ENCODE data around the gene KDM6A.

DNA sequence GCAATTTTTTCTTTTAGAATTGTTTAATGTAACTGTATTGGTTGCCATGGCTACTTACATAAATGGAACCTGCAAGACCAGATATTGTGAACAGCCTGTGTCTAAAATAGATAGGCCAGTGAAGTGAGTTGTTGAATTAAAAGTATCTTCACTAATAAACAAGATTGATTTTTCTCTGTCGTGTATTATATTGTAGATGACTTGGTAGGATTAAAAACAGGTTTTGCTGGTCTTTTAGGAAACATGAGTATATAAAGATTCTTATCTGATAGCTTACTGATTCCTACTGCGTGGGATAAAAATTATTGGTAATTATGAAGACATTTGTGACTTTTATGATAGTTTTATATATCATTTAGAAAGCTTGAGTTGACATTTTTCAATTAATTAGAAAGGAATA, 162.1 kb downstream of the KDM6A start:
- no peak for TF ChIP-seq CTCF (IDR thresholded peaks at IDR 0.05)
- no peak for TF ChIP-seq MAX (CRISPR knock-in tag; IDR thresholded peaks at IDR 0.05)
- no peak for TF ChIP-seq GABPB1 (CRISPR knock-in tag; IDR thresholded peaks at IDR 0.05)
- TF ChIP-seq HMGA2 (CRISPR knock-in tag; IDR thresholded peaks at IDR 0.05) = no peak
- TF ChIP-seq CREM (CRISPR knock-in tag; IDR thresholded peaks at IDR 0.05) = no peak
- TF ChIP-seq, protein P1, sequence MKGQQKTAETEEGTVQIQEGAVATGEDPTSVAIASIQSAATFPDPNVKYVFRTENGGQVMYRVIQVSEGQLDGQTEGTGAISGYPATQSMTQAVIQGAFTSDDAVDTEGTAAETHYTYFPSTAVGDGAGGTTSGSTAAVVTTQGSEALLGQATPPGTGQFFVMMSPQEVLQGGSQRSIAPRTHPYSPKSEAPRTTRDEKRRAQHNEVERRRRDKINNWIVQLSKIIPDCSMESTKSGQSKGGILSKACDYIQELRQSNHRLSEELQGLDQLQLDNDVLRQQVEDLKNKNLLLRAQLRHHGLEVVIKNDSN (CRISPR knock-in tag; IDR thresholded peaks at IDR 0.05) = no peak
- TF ChIP-seq E2F5 (CRISPR knock-in tag; IDR thresholded peaks at IDR 0.05) = no peak
- TF ChIP-seq FOXP1 (CRISPR knock-in tag; IDR thresholded peaks at IDR 0.05; ENCODE audit: borderline replicate concordance) = no peak
- no peak for TF ChIP-seq ATF6 (CRISPR knock-in tag; IDR thresholded peaks at IDR 0.05)
- TF ChIP-seq, protein P2, sequence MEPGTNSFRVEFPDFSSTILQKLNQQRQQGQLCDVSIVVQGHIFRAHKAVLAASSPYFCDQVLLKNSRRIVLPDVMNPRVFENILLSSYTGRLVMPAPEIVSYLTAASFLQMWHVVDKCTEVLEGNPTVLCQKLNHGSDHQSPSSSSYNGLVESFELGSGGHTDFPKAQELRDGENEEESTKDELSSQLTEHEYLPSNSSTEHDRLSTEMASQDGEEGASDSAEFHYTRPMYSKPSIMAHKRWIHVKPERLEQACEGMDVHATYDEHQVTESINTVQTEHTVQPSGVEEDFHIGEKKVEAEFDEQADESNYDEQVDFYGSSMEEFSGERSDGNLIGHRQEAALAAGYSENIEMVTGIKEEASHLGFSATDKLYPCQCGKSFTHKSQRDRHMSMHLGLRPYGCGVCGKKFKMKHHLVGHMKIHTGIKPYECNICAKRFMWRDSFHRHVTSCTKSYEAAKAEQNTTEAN (CRISPR knock-in tag; IDR thresholded peaks at IDR 0.05) = no peak
- TF ChIP-seq CBFB (CRISPR knock-in tag; IDR thresholded peaks at IDR 0.05; ENCODE audit: low read depth) = no peak
- no peak for TF ChIP-seq SOX15 (CRISPR knock-in tag; IDR thresholded peaks at IDR 0.05)
- TF ChIP-seq MYBL2 (CRISPR knock-in tag; IDR thresholded peaks at IDR 0.05) = no peak
- TF ChIP-seq, protein P3, sequence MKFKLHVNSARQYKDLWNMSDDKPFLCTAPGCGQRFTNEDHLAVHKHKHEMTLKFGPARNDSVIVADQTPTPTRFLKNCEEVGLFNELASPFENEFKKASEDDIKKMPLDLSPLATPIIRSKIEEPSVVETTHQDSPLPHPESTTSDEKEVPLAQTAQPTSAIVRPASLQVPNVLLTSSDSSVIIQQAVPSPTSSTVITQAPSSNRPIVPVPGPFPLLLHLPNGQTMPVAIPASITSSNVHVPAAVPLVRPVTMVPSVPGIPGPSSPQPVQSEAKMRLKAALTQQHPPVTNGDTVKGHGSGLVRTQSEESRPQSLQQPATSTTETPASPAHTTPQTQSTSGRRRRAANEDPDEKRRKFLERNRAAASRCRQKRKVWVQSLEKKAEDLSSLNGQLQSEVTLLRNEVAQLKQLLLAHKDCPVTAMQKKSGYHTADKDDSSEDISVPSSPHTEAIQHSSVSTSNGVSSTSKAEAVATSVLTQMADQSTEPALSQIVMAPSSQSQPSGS (CRISPR knock-in tag; IDR thresholded peaks at IDR 0.05; ENCODE audit: borderline replicate concordance, low read depth) = no peak

All from WTC11 (cell line).